Stomach (tissue), 9 donors: ENCODE measurements around the gene FAM89A. TPM values are rescaled to one million over a fixed set of nuclear protein-coding genes. Genes with fewer than 3 reads are reported as not detected.
"Not testable (repeated sequence)": the region's sequence is repeated elsewhere in the genome, so short reads cannot be mapped to it uniquely, and the experiment has no call there.

Experiments used
- DNase-seq, 2 donors: peaks; one replicate each; pipeline versions ENCODE4 v3.0.0 to v3.0.0-alpha.2; 2013 to 2019
- H3K27ac ChIP-seq, 5 donors: fragments of 200-600 bp in 4 of 5; sonication (generic) in 4 of 5; one replicate each; pipeline ENCODE4 v1.5.1; 2013 to 2019; ENCODE audit warnings: mild to moderate bottlenecking in 1 of 5, moderate library complexity in 1 of 5
- H3K27me3 ChIP-seq, 3 donors: fragments of 200-600 bp; sonication (generic); one replicate each; pipeline ENCODE4 v1.5.1; 2017 to 2019; ENCODE audit warnings: mixed run types in 1 of 3
- H3K36me3 ChIP-seq, 4 donors: fragments of 200-600 bp; sonication (generic); 1 replicate in 3 of 4; 2 replicates in 1 of 4; pipeline ENCODE4 v1.5.1; 2016 to 2019
- H3K4me1 ChIP-seq, 4 donors: fragments of 200-600 bp; sonication (generic); one replicate each; pipeline ENCODE4 v1.5.1; 2016 to 2019
- H3K4me3 ChIP-seq, 4 donors: fragments of 200-600 bp; sonication (generic) in 3 of 4; one replicate each; pipeline ENCODE4 v1.5.1; 2016 to 2019; ENCODE audit warnings: mild to moderate bottlenecking in 1 of 4
- H3K9me3 ChIP-seq, 4 donors: fragments of 200-600 bp; sonication (generic); one replicate each; pipeline ENCODE4 v1.5.1; 2016 to 2019
- CTCF ChIP-seq, 7 experiments: fragments of 450-650 bp in 4 of 7; fragments of 200-600 bp in 3 of 7; sonication (generic) in 3 of 7; IDR thresholded peaks; one replicate each; pipeline ENCODE4 v1.5.1; 2016 to 2019; ENCODE audit warnings: antibody characterized with exemption in 7 of 7, control low read depth in 2 of 7, mild to moderate bottlenecking in 1 of 7
- EP300 ChIP-seq: sonication (generic); formaldehyde crosslinking; IDR thresholded peaks from one replicate; pipeline ENCODE4 v1.6.1; 2017; ENCODE audit warnings: antibody characterized with exemption
- POLR2A ChIP-seq, 4 donors: fragments of 450-650 bp; IDR thresholded peaks; one replicate each; pipeline ENCODE4 v1.6.1; 2016; ENCODE audit warnings: antibody characterized with exemption in 4 of 4, control low read depth in 2 of 4, mild to moderate bottlenecking in 1 of 4, moderate library complexity in 1 of 4
- POLR2AphosphoS5 ChIP-seq, 3 donors: sonication (generic); formaldehyde crosslinking; IDR thresholded peaks; one replicate each; pipeline ENCODE4 v1.6.1; 2016; ENCODE audit warnings: antibody characterized with exemption in 3 of 3
- WGBS, 5 donors: extraction: QIAGEN DNeasy Blood & Tissue Kit in 3 of 5; methylation state at CpG; one replicate each; pipeline versions ENCODE4 v1.1.5 to v1.1.7; 2013 to 2018; 5-methylcytosine and 5-hydroxymethylcytosine counted together
- intact Hi-C: fragments of 100-400 bp; cut with DNase I; formaldehyde crosslinking; loops from one replicate; pipeline ENCODE4 v1.15.1; 2023; ENCODE audit warnings: low total_unique reads
- polyA plus RNA-seq, 3 donors: library from polyadenylated mRNA; stranded (reverse); fragments of 200-250 nt; gene quantifications; one replicate each; pipeline ENCODE4 v1.2.3, GENCODE V29; 2013
- total RNA-seq, 5 donors: library from RNA; depleted of rRNA; stranded (reverse); fragments of >200 nt; gene quantifications; one replicate each; pipeline versions ENCODE4 v1.1.0 to v1.2.3, GENCODE V29; 2014 to 2016
- donor health status: healthy with polysubstance abuse.
- donor health status: Bipolar disorder and iron deficiency.
- donor health status: healthy.

Gene FAM89A
- total and polyA plus RNA-seq, 8 donors = 0.89 to 31.9 (median 20.0) TPM

- H3K4me3 ChIP-seq = no peak overlapping the region
- no peaks in the 10 kb centered on the region for H3K27me3 ChIP-seq
- TF ChIP-seq POLR2AphosphoS5 (IDR thresholded peaks at IDR 0.05) (no peak), POLR2A (IDR thresholded peaks at IDR 0.05) (no peak), EP300 (no peak), CTCF (IDR thresholded peaks at IDR 0.05) (no peak)
- intact Hi-C loops = no loop called here
- H3K4me1 ChIP-seq = no peaks in the 10 kb centered on the region
- 85 to 100% (median 99%) methylated on average over 2 of the region's 2 CpGs for WGBS, 5 donors
- no peak overlapping the region for H3K27ac ChIP-seq
- H3K36me3 ChIP-seq = peaks cover 0 to 4% (median 0%) of the 10 kb centered on the region in 4 donors
- no peak for DNase-seq
- H3K9me3 ChIP-seq = peaks cover 2 to 13% (median 7%) of the 10 kb centered on the region in 4 donors
Observed at GRCh38 chr1:231011360-231011759, 28.7 kb downstream of the FAM89A start.

GRCh38 chr1:231007535-231007934 is 32.5 kb downstream of the FAM89A start:
- peaks cover 2 to 50% (median 28%) of the 10 kb centered on the region in 4 donors for H3K9me3 ChIP-seq
- H3K27ac ChIP-seq, intact Hi-C loops, DNase-seq, H3K4me3 ChIP-seq, H3K36me3 ChIP-seq, H3K27me3 ChIP-seq, H3K4me1 ChIP-seq: not testable (repeated sequence)
- WGBS, 5 donors = 42 to 74% (median 64%) methylated on average over 1 of the region's 1 CpG

- Histone ChIP-seq H3K9me3 (peaks cover 0 to 40% (median 24%) of the 10 kb centered on the region in 4 donors), H3K4me3 (no peak overlapping the region), H3K36me3 (peaks cover 40 to 65% (median 56%) of the 10 kb centered on the region in 4 donors), H3K27me3 (no peaks in the 10 kb centered on the region), H3K4me1 (no peaks in the 10 kb centered on the region), H3K27ac (no peak overlapping the region)
- DNase-seq = no peak
- TF ChIP-seq POLR2A (IDR thresholded peaks at IDR 0.05) (no peak), POLR2AphosphoS5 (IDR thresholded peaks at IDR 0.05) (no peak), EP300 (no peak), CTCF (IDR thresholded peaks at IDR 0.05) (no peak)
- intact Hi-C loops = no loop called here
Observed at GRCh38 chr1:231001892-231002291, 38.2 kb downstream of the FAM89A start.

GRCh38 chr1:231000639-231001038 is 39.4 kb downstream of the FAM89A start:
- Histone ChIP-seq H3K4me3 (no peak overlapping the region), H3K27me3 (no peaks in the 10 kb centered on the region), H3K36me3 (peaks cover 52 to 77% (median 69%) of the 10 kb centered on the region in 4 donors), H3K27ac (no peak overlapping the region), H3K4me1 (no peaks in the 10 kb centered on the region), H3K9me3 (peaks cover 0 to 33% (median 23%) of the 10 kb centered on the region in 4 donors)
- no peak for TF ChIP-seq POLR2A (IDR thresholded peaks at IDR 0.05)
- no peak for TF ChIP-seq POLR2AphosphoS5 (IDR thresholded peaks at IDR 0.05)
- TF ChIP-seq EP300 = no peak
- TF ChIP-seq CTCF (IDR thresholded peaks at IDR 0.05) = no peak
- 91 to 100% (median 95%) methylated on average over 1 of the region's 1 CpG for WGBS, 5 donors
- DNase-seq = no peak
- intact Hi-C loops = no loop called here

GRCh38 chr1:231000201-231000600 is 39.9 kb downstream of the FAM89A start:
- TF ChIP-seq POLR2A (IDR thresholded peaks at IDR 0.05) (no peak), EP300 (no peak), CTCF (IDR thresholded peaks at IDR 0.05) (no peak), POLR2AphosphoS5 (IDR thresholded peaks at IDR 0.05) (no peak)
- H3K9me3 ChIP-seq = peaks cover 0 to 30% (median 21%) of the 10 kb centered on the region in 4 donors
- H3K36me3 ChIP-seq = peaks cover 54 to 80% (median 70%) of the 10 kb centered on the region in 4 donors
- H3K4me1 ChIP-seq = no peaks in the 10 kb centered on the region
- H3K27me3 ChIP-seq = no peaks in the 10 kb centered on the region
- no peak overlapping the region for H3K4me3 ChIP-seq
- no peak overlapping the region for H3K27ac ChIP-seq
- intact Hi-C loops = no loop called here
- DNase-seq = no peak
- whole genome bisulfite sequencing, 5 donors = 94 to 98% (median 95%) methylated on average over 4 of the region's 4 CpGs
